ENCODE results near the gene SLC34A2. TPM values are rescaled to one million over a fixed set of nuclear protein-coding genes. Genes with fewer than 3 reads are reported as not detected.
"Not testable (repeated sequence)": the region's sequence is repeated elsewhere in the genome, so short reads cannot be mapped to it uniquely, and the experiment has no call there.

SLC34A2 gene
- not detected in 2 replicates for total RNA-seq (2014; rRNA removed; shearing (Covaris generic))

- Histone ChIP-seq H3K27me3 (replicated peaks) (no peaks in the 10 kb centered on the region), H3K36me3 (no peaks in the 10 kb centered on the region), H3K9me3 (replicated peaks) (no peaks in the 10 kb centered on the region), H3K4me3 (no peak within 1 kb of the TSS), H3K27ac (no peak within 1 kb of the TSS), H3K4me1 (replicated peaks) (peaks cover 26% of the 10 kb centered on the region)
- no peak for DNase-seq (ENCODE audit: low read depth in 1 of 2, low spot score in 2 of 2)
Measured at GRCh38 chr4:25654971-25655963, at the start of gene SLC34A2. TSS of gene SLC34A2 (plus strand) at chr4:25655851. CDS start at chr4:25662501, 6,650 bp downstream.

- no peaks in the 10 kb centered on the region for H3K9me3 ChIP-seq (replicated peaks)
- no peaks in the 10 kb centered on the region for H3K4me1 ChIP-seq (replicated peaks)
- no peak for DNase-seq (ENCODE audit: low read depth in 1 of 2, low spot score in 2 of 2)
- no peak overlapping the region for H3K4me3 ChIP-seq
- H3K36me3 ChIP-seq = no peaks in the 10 kb centered on the region
- H3K27me3 ChIP-seq (replicated peaks) = no peaks in the 10 kb centered on the region
- no peak overlapping the region for H3K27ac ChIP-seq
Measured at GRCh38 chr4:25608644-25609043, 47.0 kb upstream of the SLC34A2 start.

- no peak for DNase-seq (ENCODE audit: low read depth in 1 of 2, low spot score in 2 of 2)
- Histone ChIP-seq H3K4me1 (replicated peaks) (no peaks in the 10 kb centered on the region), H3K4me3 (no peak overlapping the region), H3K27ac (no peak overlapping the region), H3K27me3 (replicated peaks) (no peaks in the 10 kb centered on the region), H3K36me3 (no peaks in the 10 kb centered on the region), H3K9me3 (replicated peaks) (no peaks in the 10 kb centered on the region)
Measured at GRCh38 chr4:25609976-25610375, 45.7 kb upstream of the SLC34A2 start.

GRCh38 chr4:25613613-25614012 lies 42.0 kb upstream of the SLC34A2 start:
- not testable (repeated sequence) for H3K27me3 ChIP-seq (replicated peaks); H3K36me3 ChIP-seq; H3K4me3 ChIP-seq; H3K4me1 ChIP-seq (replicated peaks); H3K27ac ChIP-seq; DNase-seq (ENCODE audit: low read depth in 1 of 2, low spot score in 2 of 2); H3K9me3 ChIP-seq (replicated peaks)

DNA sequence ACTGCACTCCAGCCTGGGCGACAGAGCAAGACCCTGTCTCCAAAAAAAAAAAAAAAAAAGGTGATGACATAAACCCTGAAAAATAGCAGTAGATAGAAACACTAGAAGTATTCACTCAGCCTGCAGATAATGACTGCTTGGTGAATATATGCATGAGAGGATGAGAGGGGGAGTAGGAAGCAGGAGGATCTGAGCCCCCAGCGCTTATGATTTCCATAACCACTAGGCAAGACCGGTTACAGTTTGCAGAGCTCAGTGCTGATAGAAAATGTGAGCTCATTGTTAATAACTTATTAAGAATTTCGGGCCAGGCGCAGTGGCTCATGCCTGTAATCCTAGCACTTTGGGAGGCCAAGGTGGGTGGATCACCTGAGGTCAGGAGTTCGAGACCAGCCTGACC lies 40.8 kb upstream of the SLC34A2 start:
- H3K27me3 ChIP-seq (replicated peaks) = no peaks in the 10 kb centered on the region

DNA sequence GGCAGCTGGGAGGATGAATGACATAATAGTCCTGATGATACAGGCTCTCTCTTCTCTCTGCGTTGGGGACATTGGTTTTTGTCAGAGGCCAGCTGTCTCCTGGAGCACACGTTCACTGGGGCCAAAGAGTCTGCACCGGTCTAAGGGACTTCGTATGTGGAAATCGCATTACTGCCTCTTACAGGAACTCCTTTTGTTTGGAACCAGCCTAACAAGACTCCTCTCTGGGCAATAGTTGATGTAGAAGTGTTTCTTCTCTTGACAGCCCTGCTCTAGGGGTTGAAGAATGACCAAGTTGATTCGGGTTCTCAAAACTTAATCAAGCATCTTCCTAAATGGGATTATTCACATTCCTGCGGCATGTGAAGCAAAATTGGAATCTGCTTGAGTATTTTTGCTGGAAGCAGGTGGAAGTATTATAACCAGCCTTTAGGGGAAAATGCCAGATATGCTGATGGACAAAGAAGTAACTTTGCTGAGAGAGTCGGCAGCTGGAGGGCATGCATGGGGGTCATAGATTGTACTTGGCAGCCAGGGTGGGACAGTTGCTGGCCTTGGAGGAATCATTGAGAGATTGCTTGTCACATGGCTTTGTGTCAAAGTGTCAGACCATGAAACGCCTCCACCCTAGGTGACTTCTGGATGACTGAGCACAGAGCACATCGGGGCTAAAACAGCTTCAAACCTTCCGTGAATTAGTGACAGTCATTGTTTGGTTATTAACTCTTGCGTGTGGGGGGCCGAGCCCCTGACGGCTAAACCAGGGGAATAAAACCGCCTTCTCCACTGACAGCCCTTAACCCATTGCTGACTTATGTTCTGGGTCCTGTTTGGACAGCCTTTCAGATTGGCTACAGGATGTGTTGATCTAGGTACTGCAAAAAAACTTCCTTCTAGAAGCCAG lies 34.4 kb upstream of the SLC34A2 start:
- DNase-seq (ENCODE audit: low read depth in 1 of 2, low spot score in 2 of 2) = no peak
- no peaks in the 10 kb centered on the region for H3K4me1 ChIP-seq (replicated peaks)

More for the DNA sequence above, 40.8 kb upstream of the SLC34A2 start:
- H3K9me3 ChIP-seq (replicated peaks) = no peaks in the 10 kb centered on the region
- no peak overlapping the region for H3K4me3 ChIP-seq
- H3K4me1 ChIP-seq (replicated peaks) = no peaks in the 10 kb centered on the region
- DNase-seq (ENCODE audit: low read depth in 1 of 2, low spot score in 2 of 2) = no peak
- no peak overlapping the region for H3K27ac ChIP-seq
- no peaks in the 10 kb centered on the region for H3K36me3 ChIP-seq

DNA sequence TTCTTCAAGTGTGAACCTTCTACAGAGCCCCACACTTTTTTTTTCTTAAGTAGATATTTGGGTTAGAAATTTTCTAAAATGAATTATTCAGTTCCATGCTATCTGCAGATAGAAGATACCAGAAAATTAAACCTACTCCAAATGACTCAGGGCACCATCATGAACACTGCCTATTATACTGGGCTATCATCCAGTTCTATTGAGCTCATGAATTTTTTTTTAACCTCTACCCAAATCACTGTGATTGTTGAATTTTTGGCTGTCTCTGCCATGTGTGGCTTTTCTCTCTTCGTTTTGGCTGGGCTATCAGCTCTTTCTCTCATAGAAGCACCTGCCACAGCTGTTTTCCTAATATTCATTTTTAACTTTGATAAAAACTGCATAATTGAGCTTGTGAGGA lies 31.0 kb upstream of the SLC34A2 start:
- no peak overlapping the region for H3K27ac ChIP-seq
- H3K36me3 ChIP-seq = no peaks in the 10 kb centered on the region
- no peak for DNase-seq (ENCODE audit: low read depth in 1 of 2, low spot score in 2 of 2)
- H3K27me3 ChIP-seq (replicated peaks) = no peaks in the 10 kb centered on the region
- no peaks in the 10 kb centered on the region for H3K4me1 ChIP-seq (replicated peaks)
- H3K4me3 ChIP-seq = no peak overlapping the region
- no peaks in the 10 kb centered on the region for H3K9me3 ChIP-seq (replicated peaks)

More for the DNA sequence above, 34.4 kb upstream of the SLC34A2 start:
- Histone ChIP-seq H3K27ac (no peak overlapping the region), H3K4me3 (no peak overlapping the region), H3K27me3 (replicated peaks) (no peaks in the 10 kb centered on the region), H3K9me3 (replicated peaks) (no peaks in the 10 kb centered on the region), H3K36me3 (no peaks in the 10 kb centered on the region)

- Histone ChIP-seq H3K27me3 (replicated peaks) (no peaks in the 10 kb centered on the region), H3K36me3 (no peaks in the 10 kb centered on the region), H3K4me1 (replicated peaks) (peaks cover 3% of the 10 kb centered on the region), H3K9me3 (replicated peaks) (no peaks in the 10 kb centered on the region), H3K27ac (no peak overlapping the region), H3K4me3 (no peak overlapping the region)
- no peak for DNase-seq (ENCODE audit: low read depth in 1 of 2, low spot score in 2 of 2)
Measured at GRCh38 chr4:25628451-25628850, 27.2 kb upstream of the SLC34A2 start.

GRCh38 chr4:25632135-25632534 lies 23.5 kb upstream of the SLC34A2 start:
- Histone ChIP-seq H3K27ac (no peak overlapping the region), H3K4me1 (replicated peaks) (peaks cover 3% of the 10 kb centered on the region), H3K9me3 (replicated peaks) (no peaks in the 10 kb centered on the region), H3K36me3 (no peaks in the 10 kb centered on the region), H3K27me3 (replicated peaks) (no peaks in the 10 kb centered on the region), H3K4me3 (no peak overlapping the region)
- DNase-seq (ENCODE audit: low read depth in 1 of 2, low spot score in 2 of 2) = no peak

GRCh38 chr4:25633541-25633940 lies 22.1 kb upstream of the SLC34A2 start:
- no peak for DNase-seq (ENCODE audit: low read depth in 1 of 2, low spot score in 2 of 2)
- Histone ChIP-seq H3K36me3 (no peaks in the 10 kb centered on the region), H3K27me3 (replicated peaks) (no peaks in the 10 kb centered on the region), H3K9me3 (replicated peaks) (no peaks in the 10 kb centered on the region), H3K27ac (no peak overlapping the region), H3K4me3 (no peak overlapping the region), H3K4me1 (replicated peaks) (peaks cover 3% of the 10 kb centered on the region)

DNA sequence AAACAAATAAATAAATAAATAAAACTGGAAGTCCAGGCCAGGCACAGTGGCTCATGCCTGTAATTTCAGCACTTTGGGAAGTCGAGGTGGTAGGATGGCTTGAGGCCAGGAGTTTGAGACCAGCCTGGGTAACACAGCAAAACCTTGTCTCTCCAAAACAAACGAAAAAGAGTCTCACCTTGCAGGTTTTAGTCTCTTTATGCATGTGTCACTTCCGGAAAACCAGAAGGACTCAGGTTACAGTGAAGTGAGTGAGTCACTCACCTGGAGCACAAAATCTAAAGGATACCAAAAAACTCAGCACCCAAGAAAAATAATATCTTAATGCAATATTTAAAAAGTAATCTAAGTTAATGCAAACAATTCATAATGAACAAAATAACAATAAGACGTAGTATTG lies 20.1 kb upstream of the SLC34A2 start:
- peaks cover 3% of the 10 kb centered on the region for H3K4me1 ChIP-seq (replicated peaks)
- no peak for DNase-seq (ENCODE audit: low read depth in 1 of 2, low spot score in 2 of 2)
- no peaks in the 10 kb centered on the region for H3K36me3 ChIP-seq
- no peaks in the 10 kb centered on the region for H3K27me3 ChIP-seq (replicated peaks)
- H3K9me3 ChIP-seq (replicated peaks) = no peaks in the 10 kb centered on the region
- no peak overlapping the region for H3K27ac ChIP-seq
- no peak overlapping the region for H3K4me3 ChIP-seq

DNA sequence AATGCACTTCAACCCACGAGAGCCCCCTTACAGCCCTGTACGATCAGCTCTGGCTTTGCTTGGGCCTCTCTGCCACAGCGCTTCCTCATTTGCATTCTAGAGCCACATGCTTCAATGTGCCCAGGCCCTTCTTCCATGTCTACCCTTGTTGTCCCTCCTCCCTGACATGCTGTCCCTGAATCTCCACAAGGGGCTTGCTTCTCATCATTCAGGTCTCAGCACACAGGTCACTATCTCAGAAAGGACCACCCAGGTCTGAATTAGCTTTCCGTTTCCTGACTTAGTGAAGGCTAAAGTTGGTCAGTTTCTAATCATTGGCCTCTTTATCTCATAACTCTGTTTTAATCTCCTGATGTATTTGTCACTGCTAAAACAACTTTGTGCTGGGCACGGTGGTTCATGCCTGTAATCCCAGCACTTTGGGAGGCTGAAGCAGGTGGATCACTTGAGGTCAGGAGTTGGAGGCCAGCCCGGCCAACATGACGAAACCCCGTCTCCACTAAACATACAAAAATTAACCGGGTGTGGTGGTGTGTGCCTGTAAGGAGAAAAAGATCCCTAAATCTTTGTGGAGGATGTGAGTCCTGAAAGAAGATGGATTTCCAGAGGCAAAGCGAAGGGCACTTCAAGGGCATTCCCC lies 17.9 kb upstream of the SLC34A2 start:
- Histone ChIP-seq H3K27ac (no peak overlapping the region), H3K27me3 (replicated peaks) (no peaks in the 10 kb centered on the region), H3K36me3 (no peaks in the 10 kb centered on the region), H3K4me1 (replicated peaks) (no peaks in the 10 kb centered on the region), H3K9me3 (replicated peaks) (no peaks in the 10 kb centered on the region), H3K4me3 (no peak overlapping the region)
- DNase-seq (ENCODE audit: low read depth in 1 of 2, low spot score in 2 of 2) = no peak

GRCh38 chr4:25638221-25638601 lies 17.4 kb upstream of the SLC34A2 start:
- H3K27ac ChIP-seq = no peak overlapping the region
- no peak overlapping the region for H3K4me3 ChIP-seq
- no peaks in the 10 kb centered on the region for H3K9me3 ChIP-seq (replicated peaks)

More at GRCh38 chr4:25638221-25638601, 17.4 kb upstream of the SLC34A2 start:
- no peak for DNase-seq (ENCODE audit: low read depth in 1 of 2, low spot score in 2 of 2)
- Histone ChIP-seq H3K4me1 (replicated peaks) (no peaks in the 10 kb centered on the region), H3K27me3 (replicated peaks) (no peaks in the 10 kb centered on the region), H3K36me3 (no peaks in the 10 kb centered on the region)
